ENCODE results near the gene EHBP1L1. TPM values are rescaled to one million over a fixed set of nuclear protein-coding genes. Genes with fewer than 3 reads are reported as not detected.

Gene EHBP1L1
- total and polyA plus RNA-seq, 12 donors = 30.8 to 113 (median 53.9) TPM

GRCh38 chr11:65565624-65566453 lies 10.0 kb upstream of the EHBP1L1 start:
- H3K4me1 ChIP-seq = peaks cover under 1 to 56% (median 27%) of the 10 kb centered on the region in 9 donors
- DNase-seq (no peak), ATAC-seq (no peak)
- H3K36me3 ChIP-seq = peaks cover 0 to 16% (median 0%) of the 10 kb centered on the region in 9 donors
- intact Hi-C loops (cut with DNase I) = no loop called here
- H3K27ac ChIP-seq = peak overlapping the region in 1 of 10 donors; percentile 77
- H3K9me3 ChIP-seq = no peaks in the 10 kb centered on the region
- no peaks in the 10 kb centered on the region for H3K27me3 ChIP-seq
- 88% methylated on average over 7 of the region's 7 CpGs for WGBS, 2 donors
- TF ChIP-seq CTCF (IDR thresholded peaks at IDR 0.05) = no peak
- H3K4me3 ChIP-seq = no peak overlapping the region

GRCh38 chr11:65569164-65569972 lies 6.5 kb upstream of the EHBP1L1 start:
- WGBS, 2 donors = 9% methylated on average over 28 of the region's 28 CpGs
- intact Hi-C loops (cut with DNase I) = loop anchor here in 2 of 10 donors (1.0 to 2.0 kb wide), 2 partner anchors 28 to 29 kb away; no protein-coding TSS in a partner anchor
- H3K27me3 ChIP-seq = no peaks in the 10 kb centered on the region
- ATAC-seq (peak in 7 of 8 donors; percentile 7 to 28 (median 20)), DNase-seq (no peak)
- no peaks in the 10 kb centered on the region for H3K9me3 ChIP-seq
- H3K27ac ChIP-seq = peak overlapping the region; percentile 73 to 98 (median 94)
- H3K4me1 ChIP-seq = peaks cover 21 to 75% (median 50%) of the 10 kb centered on the region in 9 donors
- no peak for TF ChIP-seq CTCF (IDR thresholded peaks at IDR 0.05)
- H3K36me3 ChIP-seq = peaks cover 0 to 16% (median 0%) of the 10 kb centered on the region in 9 donors
- peak overlapping the region; percentile 54 to 98 (median 86) for H3K4me3 ChIP-seq

DNA sequence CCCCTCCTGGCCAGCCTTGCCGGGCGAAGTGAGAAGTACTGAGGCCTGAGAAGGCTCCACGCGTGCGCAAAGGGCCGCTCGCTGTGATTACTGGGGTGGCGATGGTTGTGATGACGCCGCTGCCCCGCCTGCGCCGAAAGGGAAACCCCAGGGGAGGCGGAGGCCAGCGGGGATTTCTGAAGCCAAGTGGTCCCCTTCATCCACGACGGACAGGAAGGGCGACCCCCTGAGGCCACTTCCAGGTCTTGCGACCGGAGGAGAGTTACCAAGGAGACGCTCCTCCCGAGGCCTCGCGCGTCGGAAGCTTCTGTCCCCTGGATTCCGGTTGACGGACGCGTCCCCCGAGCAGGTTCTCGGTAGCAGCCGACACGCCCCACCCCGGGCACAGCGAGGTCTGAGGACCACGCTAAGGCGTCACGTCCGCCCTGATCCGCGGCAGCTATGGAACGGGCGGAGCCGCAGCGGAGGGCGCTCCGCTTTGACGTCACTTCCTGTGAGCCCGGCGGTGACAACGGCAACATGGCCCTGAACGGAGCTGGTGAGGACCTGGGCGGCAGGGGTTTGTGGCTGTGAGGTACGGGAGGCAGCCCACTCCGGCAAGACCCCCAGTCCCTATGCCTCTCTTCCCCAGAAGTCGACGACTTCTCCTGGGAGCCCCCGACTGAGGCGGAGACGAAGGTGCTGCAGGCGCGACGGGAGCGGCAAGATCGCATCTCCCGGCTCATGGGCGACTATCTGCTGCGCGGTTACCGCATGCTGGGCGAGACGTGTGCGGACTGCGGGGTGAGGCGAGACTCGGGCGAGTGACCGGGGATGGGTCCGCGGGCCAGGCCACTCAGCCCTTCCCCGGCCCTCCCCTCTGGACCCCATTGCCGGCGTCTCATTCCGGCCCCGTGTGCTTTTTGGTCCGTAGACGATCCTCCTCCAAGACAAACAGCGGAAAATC lies 5.6 kb upstream of the EHBP1L1 start, which contains the start of gene ZNRD2:
ZNRD2 (plus strand) TSS at position 505 of the 946 bp plus-strand sequence; CDS start at position 520, 15 bp downstream.
- Histone ChIP-seq H3K27ac (peak within 1 kb of the TSS; percentile 73 to 98 (median 94)), H3K4me1 (peaks cover 24 to 76% (median 59%) of the 10 kb centered on the region in 9 donors), H3K27me3 (no peaks in the 10 kb centered on the region), H3K9me3 (no peaks in the 10 kb centered on the region), H3K36me3 (peaks cover 0 to 16% (median 0%) of the 10 kb centered on the region in 9 donors), H3K4me3 (peak within 1 kb of the TSS; percentile 54 to 98 (median 86))
- intact Hi-C loops (cut with DNase I) = loop anchor here in 6 of 10 donors (1.0 to 5.0 kb wide), 7 partner anchors 29 to 347 kb away; partner anchors contain the start of genes MAP3K11 (in 2 of the 6), C11orf68 (in 1 of the 6) and DRAP1 (in 1 of the 6)
- peak in 8 of 9 donors; percentile 39 to 73 (median 62) for TF ChIP-seq CTCF (IDR thresholded peaks at IDR 0.05)
- ATAC-seq (peak; percentile 85 to 92 (median 90)), DNase-seq (peak; percentile 97 to 98)
- 0% methylated on average over 82 to 89 of the region's 89 CpGs for WGBS, 2 donors
